Measurements from ENCODE around the gene GNA15.

The GNA15 gene

DNA sequence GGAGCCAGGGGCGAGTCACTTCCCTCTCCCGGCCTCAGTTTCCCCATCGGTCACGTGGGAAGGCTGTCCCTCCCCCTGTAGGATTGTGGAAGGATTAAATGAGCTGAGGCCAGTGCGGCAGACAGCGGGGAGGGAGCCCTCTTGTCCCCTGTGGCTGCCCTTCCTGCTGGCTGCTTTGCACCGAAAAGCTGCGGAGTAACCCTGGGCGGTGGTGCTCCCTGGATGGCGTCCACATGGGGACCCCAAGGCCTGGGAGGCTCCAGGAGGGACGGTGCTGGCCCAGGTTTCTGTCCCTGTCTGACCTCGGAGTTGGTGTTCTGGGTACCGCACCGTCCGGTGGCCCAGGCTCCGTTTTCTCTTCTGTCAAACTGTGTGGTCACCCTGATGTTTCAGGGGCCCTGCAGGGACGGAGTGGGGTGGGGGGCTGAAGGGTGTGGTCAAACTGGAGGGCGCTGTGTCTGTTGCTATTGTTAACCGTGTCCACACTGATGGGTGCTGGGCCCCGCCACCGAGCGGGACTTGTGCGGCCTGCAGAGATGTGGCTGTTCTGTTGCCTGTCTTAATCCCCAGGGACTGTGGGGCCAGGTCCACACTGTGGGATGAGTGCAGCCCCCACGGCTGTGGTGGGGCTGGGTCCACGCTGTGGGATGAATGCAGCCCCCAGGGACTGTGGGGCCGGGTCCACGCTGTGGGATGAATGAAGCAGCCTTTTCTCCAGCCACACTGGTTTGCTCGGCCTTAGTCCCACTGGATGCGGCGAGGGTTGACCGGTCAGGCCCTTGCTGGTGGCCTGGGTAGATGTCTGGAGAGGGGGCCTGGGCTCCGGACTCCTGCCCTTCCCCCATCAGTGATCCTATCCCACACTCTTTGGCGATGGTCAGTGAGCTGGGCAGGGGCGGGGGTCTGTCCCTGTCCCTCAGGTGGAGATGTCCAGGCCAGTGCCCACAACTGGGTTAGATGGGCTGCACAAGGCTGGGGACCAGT, 34.8 kb upstream of the GNA15 start:
- no peak for DNase-seq (ENCODE audit: extremely low spot score)
- ChIA-PET POLR2A (no interaction called here), CTCF (interaction anchor here (1.0 to 1.7 kb wide), 5 partner anchors 8 to 453 kb away, joined by 3 to 8 read pairs (median 3); no protein-coding TSS in a partner anchor)
- no peak for TF ChIP-seq CTCF (IDR thresholded peaks at IDR 0.05; ENCODE audit: control extremely low read depth, extremely low read depth, low read depth, missing control alignments)

DNA sequence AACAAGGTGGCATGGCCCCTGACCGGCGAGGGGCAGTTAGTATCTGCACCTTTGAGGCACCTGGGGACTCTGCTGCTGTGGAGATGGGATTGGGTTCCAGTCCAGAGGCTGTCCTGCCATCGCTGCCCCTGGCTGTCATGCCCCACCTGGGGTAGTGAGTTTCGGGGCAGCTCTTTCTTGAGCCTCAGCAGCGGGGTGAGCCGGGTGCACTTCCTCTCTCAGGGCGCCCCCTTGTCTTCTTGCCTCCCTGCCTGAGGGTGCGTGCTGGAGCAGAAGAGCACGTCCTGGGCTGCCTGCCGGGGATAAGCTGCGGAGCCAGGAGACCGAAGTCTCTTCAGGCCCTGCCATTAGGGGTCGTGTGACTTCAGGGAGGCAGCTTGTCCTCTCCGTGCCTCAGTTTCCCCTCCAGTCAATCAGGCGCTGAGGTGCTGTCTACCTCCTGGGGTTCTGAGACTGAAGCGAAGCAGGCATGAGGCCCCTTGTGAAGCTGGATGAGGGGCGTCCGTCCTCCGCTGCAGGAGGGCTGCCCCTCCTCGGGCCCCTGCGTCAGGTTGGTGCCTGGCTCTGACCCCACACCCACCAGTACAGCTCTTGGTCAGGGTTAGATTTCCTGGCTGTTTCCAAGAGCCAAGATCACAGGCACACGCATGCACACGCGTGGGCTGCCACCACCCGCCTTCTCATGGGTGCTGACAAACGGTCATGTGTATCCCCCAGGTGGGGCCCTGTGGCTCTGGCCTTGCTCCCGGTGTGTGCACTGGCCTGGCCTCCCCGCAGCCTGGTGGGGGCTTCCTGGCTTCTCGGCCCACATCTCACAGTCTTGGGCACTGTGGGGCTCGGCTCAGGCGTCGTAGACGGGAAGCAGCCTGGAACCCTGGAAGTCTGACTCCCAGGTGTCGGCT, 33.3 kb upstream of the GNA15 start:
- TF ChIP-seq CTCF (IDR thresholded peaks at IDR 0.05; ENCODE audit: control extremely low read depth, extremely low read depth, low read depth, missing control alignments), result no peak
- ChIA-PET CTCF (interaction anchor here (1.2 to 8.6 kb wide), 7 partner anchors 23 to 454 kb away, joined by 3 to 78 read pairs (median 10); partner anchors contain the start of gene GNA15), POLR2A (no interaction called here)
- DNase-seq (ENCODE audit: extremely low spot score), result no peak

GRCh38 chr19:3104708-3104983, 31.2 kb upstream of the GNA15 start:
- TF ChIP-seq CTCF (IDR thresholded peaks at IDR 0.05; ENCODE audit: control extremely low read depth, extremely low read depth, low read depth, missing control alignments), result no peak
- ChIA-PET CTCF (interaction anchor here (1.0 to 8.6 kb wide), 33 partner anchors 8 to 218 kb away, joined by 3 to 78 read pairs (median 8); partner anchors contain the start of genes GNA11 and GNA15), POLR2A (no interaction called here)
- no peak for DNase-seq (ENCODE audit: extremely low spot score)

DNA sequence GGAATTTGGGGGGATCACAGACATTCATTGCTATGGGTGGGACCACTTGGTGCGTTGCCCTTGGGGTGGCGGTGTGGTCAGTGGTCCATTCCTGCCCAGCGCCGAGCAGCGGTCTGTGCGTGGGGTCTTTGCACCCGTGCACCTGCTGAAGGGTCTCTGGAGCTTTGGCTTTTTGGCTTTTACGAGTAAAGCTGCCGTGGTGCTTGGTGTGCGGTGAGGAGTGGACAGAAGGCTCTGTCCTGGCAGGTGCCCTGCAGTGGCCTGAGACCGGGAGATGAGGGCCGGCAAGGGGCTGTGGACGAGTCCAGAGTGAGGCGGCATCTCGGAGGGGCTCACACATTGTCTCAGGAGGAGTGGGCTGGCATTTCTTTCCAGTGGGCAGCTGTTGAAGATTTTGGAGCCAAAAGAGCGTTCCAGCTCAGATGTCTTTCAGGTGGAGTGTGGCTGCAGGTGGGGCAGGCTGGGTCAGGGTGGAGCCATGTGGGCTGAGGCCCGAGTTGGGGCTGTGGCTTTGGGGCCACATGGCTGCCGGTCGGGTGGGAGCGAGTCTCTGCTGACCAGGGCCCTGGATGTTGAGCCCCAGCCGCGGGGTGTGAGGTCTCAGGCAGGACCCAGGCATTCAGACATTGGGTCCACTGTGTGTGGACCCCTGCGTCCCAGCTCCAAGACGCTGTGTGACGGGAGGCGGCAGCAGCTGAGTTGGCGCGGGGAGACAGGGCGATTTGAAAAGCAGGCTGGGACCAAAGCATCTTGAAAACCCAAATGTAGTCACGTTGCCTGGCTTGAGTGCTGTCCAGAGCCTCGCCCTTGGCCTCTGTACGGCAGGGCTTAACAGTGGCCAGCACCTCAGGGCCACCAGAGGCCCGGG, 30.0 kb upstream of the GNA15 start:
- CTCF ChIA-PET, result interaction anchor here (1.2 to 8.6 kb wide), 12 partner anchors 9 to 154 kb away, joined by 3 to 78 read pairs (median 21); partner anchors contain the start of genes GNA11 and GNA15
- no peak for TF ChIP-seq CTCF (IDR thresholded peaks at IDR 0.05; ENCODE audit: control extremely low read depth, extremely low read depth, low read depth, missing control alignments)
- POLR2A ChIA-PET, result no interaction called here

DNA sequence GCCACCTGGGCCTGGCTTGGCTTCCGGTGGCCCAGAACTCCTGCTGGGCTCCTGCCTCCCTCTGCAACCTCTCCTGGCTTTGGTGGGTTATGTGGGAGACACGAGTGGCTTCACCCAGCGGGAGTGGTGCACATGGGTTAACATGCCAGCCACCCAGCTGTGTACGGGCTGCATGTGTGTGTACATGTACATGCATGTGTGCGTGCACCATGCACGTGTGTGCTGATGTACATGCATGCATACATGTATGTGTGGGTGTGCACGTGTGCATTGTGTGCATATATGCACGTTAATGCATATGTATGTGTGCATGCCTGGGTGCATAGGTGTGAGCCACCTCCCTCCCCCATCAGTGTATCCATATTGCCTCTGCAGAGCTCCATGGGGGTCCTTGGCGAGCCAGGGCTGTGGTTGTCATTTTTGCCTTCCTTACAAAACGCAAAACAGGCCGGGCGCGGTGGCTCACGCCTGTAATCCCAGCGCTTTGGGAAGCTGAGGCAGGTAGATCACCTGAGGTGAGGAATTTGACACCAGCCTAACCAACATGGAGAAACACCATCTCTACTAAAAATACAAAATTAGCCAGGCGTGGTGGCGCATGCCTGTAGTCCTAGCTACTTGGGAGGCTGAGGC, 29.2 kb upstream of the GNA15 start:
- ChIA-PET CTCF (interaction anchor here (1.2 to 8.6 kb wide), 8 partner anchors 9 to 155 kb away, joined by 3 to 78 read pairs (median 22); partner anchors contain the start of genes GNA11 and GNA15), POLR2A (no interaction called here)
- TF ChIP-seq CTCF (IDR thresholded peaks at IDR 0.05; ENCODE audit: control extremely low read depth, extremely low read depth, low read depth, missing control alignments), result no peak
- no peak for DNase-seq (ENCODE audit: extremely low spot score)

More for the DNA sequence above, 30.0 kb upstream of the GNA15 start:
- DNase-seq (ENCODE audit: extremely low spot score), result no peak

Measured in GM10248 (cell line).